AG09319 (cell line): ENCODE results near the gene FRY.

Experiments used
- DNase-seq: peaks from one replicate; pipeline ENCODE4 v3.0.0-alpha.2; 2010; ENCODE audit warnings: low read depth; ENCODE audit errors: extremely low read depth
- CTCF ChIP-seq: IDR thresholded peaks from 2 replicates; pipeline ENCODE4 v1.5.1; 2011; ENCODE audit warnings: low read depth, mild to moderate bottlenecking, inconsistent platforms, low read length, moderate library complexity

The FRY gene

GRCh38 chr13:32266130-32266529 is 234.6 kb downstream of the FRY start:
- no peak for TF ChIP-seq CTCF
- DNase-seq = no peak

DNA sequence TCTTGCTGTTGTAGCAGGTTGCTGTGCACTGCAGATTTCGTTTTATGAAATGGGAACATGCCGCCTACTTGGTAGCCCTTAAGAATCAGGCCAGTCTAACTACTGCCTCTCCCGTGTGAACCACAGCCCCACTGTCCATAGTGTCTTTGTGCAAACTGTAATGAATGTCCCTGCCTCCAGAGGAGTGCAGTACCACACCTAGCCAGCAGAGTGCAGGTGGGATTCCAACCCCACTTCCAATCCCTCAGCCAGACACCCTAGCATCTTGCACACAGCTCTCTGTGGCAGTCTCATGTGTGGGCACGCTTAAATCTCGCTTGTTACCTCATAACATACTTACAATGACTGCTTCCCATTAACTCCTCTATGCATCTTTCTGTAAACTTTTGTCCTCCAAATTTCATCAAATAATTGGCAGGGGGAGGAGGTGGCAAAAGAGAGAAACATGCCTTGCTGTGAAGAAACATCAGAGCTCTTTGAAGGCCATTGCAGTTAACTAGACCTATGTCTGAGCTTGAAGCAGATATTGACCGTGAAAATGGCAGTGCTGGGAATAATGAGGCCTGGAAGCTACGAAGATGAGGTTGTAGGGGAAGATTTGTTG is 236.4 kb downstream of the FRY start:
- TF ChIP-seq CTCF = peak; percentile 31
- DNase-seq = no peak

- no peak for TF ChIP-seq CTCF
- no peak for DNase-seq
Measured at GRCh38 chr13:32272021-32272683, 240.6 kb downstream of the FRY start.

DNA sequence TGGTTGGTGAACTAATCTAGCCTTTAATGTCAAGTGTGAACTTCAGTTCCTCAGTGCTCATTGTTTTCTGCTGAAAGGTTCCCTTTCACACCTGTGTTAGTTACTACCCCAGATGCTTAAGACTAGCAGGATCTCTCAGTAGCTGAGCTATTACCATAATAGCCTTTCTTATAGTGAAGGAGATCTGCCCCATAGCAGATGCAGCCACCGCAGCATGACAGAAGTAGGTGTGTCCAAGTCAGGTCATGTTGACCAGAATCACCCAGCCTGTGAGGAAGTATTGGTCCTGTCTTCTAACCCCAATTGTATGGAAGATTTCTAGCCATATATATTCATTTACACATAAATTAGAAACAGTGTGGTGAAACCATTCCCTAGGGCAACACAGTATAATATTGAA is 246.3 kb downstream of the FRY start:
- no peak for DNase-seq
- no peak for TF ChIP-seq CTCF

- no peak for TF ChIP-seq CTCF
- DNase-seq = no peak
Measured at GRCh38 chr13:32278426-32278825, 246.9 kb downstream of the FRY start.

DNA sequence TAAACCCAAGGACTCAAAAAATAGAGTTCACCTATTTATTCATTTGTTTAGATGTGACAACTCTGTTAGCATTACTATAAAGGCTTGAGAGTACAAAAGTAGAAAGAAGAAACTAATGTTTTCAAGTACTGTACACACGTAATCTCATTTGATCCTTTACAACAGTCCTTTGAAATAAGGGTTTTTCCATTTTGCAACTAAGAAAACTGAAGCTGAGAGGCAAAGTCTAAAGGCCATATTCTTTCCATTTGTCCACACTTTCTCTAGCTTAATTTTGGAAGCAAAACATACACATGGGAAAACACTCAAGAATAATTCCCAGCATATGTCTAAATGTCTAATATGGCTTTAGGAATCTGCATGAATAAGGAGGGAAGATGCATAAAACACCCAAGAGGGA is 249.5 kb downstream of the FRY start:
- no peak for DNase-seq
- no peak for TF ChIP-seq CTCF

- TF ChIP-seq CTCF = no peak
- DNase-seq = no peak
Measured at GRCh38 chr13:32282096-32282711, 250.6 kb downstream of the FRY start.
